ENCODE data around the gene SEPHS2.
A peak's percentile ranks its signal among the peaks of the same experiment; 100 is the strongest.

SEPHS2 gene

DNA sequence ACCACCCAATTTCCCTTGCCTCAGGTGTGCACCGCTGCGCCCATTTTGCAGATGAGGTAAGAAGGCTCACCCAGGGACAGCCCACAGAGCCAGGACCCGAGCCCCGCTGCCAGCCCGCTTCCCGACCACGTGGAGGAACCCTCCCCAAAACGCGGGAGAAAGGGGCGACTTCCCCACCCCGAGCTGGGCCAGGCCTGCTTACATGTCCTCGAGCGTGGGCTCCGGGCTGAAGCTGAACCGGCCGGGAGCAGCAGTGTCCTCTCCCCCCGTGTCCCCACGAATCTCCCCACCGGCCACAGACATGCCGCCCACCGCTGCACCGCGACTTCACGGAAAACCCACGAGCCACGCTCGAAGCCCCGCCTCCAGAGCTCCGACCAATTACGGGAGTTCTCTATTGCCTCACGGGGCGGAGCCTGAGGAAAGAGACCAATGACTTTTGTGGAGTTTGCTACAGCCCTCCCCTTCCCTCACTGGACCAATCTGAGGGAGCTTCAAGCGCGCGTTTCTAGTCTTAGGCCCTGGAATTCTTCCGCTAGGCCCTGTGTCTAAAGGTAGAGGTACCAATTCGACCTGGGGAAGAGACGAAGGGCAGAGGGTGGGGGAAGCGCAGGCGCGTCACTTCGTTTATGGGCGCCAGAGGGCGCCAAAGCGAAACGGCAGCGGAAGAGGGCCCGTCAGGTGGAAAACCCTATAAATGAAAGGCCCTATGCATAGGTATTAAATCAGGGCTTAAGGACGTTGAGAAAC is 15.8 kb downstream of the SEPHS2 start, which contains the start of gene DCTPP1:
TSS of gene DCTPP1 (minus strand) at position 353 of the 750 bp plus-strand sequence. CDS start at position 303, 50 bp downstream.
- DNase-seq (ENCODE audit: low read depth in 2 of 2) = peak; percentile 95 to 97

DNA sequence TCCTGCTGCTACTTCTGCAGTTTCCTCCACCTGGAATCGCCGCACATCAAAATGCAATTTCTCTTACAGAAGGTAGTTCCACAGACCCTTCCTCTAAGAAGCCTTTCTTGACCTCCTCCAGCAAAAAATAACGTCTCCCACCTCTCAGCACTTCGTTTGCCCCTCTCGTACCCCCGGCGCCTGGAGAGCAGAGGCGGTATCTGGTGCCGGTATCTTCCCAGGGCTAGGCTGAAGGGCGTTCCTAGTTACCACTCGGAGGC is 16.3 kb downstream of the SEPHS2 start:
- no peak for DNase-seq (ENCODE audit: low read depth in 2 of 2)

DNA sequence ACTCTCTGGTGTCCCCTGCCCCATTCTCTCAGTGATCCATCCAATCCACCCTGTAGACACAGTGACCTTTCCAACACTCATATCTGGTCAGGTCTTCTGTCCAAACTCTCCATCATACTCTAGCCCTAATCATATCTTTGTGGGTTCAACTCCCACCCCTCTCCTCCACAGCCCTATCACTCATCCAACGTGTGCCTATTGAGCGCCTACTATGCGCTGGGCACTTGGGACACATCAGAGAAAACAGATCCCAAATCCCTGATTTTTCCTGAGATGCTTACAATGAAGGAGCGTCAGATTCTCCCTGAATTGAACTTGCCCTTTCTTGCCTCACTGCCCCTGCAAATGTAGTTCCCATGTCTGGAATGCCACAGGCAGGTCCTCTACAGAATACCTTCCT is 17.6 kb downstream of the SEPHS2 start:
- DNase-seq (ENCODE audit: low read depth in 2 of 2) = no peak

DNA sequence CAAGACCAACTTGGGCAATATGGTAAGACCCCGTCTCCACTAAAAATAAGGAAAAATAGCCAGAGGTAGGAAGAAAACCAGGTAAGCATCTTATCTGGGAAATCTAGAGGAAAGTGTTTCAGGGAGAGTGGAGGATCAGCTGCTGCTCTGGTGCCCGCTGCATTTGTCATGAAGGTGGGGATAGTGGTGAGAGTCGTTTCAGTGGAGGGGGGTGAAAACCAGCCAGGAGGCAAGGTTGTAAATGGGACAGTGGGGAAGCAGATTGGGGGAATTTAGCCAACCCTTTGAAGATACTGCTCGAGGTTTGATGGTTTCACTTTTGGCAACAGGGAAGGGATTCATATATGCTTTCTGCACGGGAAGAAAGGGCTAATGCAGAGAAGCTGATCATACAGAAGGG is 24.7 kb downstream of the SEPHS2 start:
- DNase-seq (ENCODE audit: low read depth in 2 of 2) = no peak

DNA sequence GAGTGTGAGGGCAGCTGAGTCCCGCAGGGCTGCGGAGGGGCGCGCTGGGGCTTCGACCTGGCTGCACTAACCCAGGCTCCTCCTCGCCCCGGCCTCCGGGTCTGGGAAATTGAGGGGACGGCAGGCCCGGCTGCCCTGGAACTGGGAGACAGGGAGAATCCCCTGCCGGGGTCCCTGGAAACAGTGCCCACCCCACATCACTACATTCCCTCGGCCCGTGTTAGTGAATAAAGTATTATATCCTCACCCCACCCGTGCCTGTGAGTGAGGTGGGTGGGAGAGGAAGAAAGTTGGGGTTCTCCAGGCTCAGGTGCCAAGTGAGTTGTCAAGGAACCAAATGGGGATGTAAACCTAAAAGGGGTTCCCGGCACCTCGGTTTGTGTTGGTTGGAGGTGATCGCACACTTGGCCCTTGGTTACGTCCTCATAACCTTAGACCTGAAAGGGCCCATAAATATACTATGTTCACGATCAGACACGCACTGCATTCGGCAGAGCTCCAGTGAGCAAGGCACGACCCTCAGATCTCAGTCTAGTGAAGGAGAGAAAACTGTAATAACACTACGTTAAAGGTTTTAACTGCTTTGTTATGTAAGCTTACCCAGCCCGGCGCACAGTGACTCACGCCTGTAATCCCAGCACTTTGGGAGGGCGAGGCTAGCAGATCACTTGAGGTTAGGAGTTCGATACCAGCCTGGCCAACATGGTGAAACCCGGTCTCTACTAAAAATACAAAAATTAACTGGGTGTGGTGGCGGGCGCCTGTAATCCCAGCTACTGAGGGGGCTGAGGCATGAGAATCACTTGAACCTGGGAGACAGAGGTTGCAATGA is 27.1 kb downstream of the SEPHS2 start:
- no peak for DNase-seq (ENCODE audit: low read depth in 2 of 2)

DNA sequence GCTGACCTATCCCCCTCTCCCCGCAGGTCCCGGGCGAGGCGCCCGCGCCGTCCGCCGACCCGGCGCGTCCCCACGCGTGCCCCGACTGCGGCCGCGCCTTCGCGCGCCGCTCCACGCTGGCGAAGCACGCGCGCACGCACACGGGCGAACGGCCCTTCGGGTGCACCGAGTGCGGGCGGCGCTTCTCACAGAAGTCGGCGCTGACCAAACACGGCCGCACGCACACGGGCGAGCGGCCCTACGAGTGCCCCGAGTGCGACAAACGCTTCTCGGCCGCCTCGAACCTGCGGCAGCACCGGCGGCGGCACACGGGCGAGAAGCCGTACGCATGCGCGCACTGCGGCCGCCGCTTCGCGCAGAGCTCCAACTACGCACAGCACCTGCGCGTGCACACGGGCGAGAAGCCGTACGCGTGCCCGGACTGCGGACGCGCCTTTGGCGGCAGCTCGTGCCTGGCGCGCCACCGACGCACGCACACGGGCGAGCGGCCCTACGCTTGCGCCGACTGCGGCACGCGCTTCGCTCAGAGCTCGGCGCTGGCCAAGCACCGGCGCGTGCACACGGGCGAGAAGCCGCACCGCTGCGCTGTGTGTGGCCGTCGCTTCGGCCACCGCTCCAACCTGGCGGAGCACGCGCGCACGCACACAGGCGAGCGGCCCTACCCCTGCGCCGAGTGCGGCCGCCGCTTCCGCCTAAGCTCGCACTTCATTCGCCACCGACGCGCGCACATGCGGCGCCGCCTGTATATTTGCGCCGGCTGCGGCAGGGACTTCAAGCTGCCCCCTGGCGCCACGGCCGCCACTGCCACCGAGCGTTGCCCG is 27.9 kb downstream of the SEPHS2 start:
- peak; percentile 72 to 89 for DNase-seq (ENCODE audit: low read depth in 2 of 2)

DNA sequence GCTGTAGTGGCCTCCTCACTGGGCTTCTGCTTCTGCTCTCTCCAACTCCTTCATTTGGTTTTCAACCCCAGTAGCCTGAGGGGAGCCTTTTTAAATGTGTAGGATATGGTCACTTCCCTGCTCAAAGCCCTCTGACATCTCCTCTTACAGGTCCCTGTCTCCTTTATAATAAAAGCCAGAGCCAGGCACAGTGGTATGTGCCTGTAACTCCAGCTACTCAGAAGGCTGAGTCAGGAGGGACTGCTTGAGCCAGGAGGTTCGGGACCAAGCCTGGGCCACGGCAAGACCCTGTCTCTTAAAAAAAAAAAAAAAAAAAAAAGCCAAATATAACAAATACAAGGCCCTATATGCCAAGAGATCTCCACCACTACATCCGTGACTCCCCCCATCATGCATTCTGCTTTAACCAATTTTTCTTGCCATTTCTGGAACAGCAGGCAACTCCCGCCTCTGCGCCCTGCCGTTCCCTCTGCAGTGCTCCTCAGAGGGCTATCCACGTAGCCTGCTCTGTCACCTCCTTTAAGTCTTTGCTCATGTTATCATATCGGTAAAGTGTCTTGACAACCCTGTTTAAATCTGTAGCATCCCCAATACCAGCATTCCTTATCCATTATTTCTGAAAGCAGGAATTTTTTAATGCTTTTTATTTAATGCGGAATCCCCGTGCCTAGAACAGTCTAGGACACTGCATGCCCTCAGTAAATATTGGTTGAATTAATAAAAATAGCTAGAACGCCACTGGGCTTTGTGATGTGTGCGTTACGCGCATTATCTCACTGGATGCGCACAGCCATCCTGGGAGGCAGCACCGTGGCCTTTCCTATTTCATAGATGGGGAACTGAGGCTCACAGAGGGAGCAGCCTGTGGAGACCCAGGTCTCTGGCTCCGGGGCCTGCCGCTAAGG is 28.8 kb downstream of the SEPHS2 start:
- DNase-seq (ENCODE audit: low read depth in 2 of 2) = no peak

DNA sequence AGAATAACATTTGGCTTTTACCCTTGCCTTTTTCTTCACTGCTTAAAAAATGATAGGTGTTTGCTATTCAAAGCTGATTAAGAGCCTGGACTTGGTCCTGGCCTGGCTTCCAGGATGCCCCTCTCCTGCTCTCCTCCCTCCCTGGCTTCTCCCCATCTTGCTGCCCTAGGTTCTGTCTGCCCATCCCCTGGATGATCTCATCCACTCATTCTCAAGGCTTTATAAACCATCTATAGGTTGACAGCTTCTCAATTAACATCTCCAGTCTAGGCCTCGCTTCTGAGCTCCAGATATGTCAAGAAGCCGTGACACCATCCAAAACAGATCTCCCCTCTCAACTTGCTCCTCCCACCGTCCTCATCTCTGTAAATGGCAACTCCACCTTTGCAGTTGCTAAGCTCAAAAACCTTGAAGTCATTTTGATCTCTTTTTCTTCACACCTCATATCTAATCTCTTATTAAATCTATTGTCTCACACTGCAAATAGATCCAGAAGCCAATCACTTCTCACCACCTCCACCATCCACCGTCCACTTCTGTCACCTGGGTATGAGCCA is 29.5 kb downstream of the SEPHS2 start:
- no peak for DNase-seq (ENCODE audit: low read depth in 2 of 2)

DNA sequence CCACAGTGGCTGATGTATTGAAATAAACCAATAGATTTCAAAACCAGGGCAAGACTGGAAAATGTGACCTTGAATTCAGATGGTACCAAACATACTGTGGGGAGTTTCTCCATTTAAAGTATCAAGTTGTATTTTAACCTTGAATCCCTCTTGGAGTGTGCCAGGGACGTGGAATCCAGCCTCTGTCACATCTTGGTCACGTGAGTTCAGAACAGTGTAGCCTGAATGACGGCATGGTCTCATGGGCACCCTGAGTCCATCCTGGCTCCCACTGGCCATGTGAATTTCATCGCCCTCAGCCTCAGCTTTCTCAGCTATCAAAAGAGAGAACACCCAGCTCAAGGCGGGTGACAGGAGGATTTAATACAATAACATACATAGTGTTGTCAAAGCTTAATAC is 31.5 kb downstream of the SEPHS2 start:
- DNase-seq (ENCODE audit: low read depth in 2 of 2) = no peak

DNA sequence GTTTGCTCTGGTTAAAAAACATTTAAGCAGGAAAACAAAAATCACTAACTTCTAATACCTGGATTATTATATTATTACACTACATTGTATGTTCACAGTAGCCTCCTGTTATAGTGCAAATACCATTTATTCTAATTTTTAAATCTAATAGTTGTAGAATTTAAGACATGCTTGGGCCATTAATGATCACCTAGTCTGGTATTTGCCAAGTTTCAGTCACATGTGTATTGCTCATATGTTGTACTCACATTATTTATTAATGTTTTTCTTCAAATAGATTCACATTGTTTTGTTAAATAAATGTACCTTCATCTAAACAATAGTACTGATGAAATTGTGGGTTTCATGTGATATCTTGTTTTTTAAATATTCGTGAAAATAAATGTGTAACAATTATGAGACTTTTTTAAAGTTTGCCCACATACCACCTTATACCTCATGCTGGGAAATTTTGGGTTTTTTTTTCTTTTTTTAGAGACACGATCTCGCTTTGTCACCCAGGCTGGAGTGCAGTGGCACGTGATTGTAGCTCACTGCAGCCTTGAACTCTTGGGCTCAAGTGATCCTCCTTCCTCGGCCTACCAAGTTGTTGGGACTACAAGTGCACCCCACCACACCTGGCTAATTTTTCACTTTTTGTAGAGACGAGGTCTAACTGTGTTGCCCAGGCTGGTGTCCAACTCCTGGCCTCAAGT is 32.4 kb downstream of the SEPHS2 start:
- DNase-seq (ENCODE audit: low read depth in 2 of 2) = no peak

DNA sequence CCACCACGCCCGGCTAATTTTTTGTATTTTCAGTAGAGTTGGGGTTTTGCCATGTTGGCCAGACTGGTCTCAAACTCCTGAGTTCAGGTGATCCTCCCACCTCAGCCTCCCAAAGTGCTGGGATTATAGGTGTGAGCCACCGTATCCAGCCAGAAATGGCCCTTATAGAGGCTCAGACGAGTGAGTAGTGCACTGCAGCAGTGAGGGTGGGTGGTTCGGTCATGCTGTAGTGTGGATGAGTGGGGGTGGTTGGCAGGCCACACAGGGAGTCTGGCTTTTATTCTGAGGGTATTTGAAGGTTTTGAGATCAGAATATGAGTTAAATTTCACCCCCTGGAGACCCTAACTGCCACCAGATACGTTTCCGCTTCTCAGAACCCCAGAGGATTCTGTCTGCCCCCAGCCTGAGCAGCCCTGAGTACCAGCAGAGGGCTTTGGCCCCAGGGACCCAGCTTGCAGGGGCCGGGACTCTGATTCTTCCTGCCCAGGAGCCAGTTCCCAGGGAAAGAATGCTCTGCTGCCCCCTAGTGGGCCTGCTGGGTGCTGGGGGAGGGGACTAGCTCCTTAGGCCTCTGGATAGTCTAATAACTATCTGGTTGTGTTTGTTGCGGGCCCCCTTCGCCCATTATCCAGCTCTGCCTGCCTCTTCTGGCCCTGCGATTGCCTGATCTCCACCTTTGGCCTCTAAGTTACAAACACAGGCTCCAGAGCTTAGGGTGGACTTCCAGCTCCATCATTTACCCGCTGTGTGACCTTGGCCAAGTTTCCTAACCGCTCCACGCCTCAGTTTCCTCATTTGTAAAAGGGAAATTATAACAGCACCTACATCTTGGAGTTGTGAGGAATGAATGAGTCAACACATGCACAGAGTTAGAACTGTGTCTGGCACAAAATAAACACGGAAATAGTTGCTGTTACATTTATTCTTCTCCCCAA is 36.3 kb downstream of the SEPHS2 start:
- DNase-seq (ENCODE audit: low read depth in 2 of 2) = peak; percentile 80 to 86

DNA sequence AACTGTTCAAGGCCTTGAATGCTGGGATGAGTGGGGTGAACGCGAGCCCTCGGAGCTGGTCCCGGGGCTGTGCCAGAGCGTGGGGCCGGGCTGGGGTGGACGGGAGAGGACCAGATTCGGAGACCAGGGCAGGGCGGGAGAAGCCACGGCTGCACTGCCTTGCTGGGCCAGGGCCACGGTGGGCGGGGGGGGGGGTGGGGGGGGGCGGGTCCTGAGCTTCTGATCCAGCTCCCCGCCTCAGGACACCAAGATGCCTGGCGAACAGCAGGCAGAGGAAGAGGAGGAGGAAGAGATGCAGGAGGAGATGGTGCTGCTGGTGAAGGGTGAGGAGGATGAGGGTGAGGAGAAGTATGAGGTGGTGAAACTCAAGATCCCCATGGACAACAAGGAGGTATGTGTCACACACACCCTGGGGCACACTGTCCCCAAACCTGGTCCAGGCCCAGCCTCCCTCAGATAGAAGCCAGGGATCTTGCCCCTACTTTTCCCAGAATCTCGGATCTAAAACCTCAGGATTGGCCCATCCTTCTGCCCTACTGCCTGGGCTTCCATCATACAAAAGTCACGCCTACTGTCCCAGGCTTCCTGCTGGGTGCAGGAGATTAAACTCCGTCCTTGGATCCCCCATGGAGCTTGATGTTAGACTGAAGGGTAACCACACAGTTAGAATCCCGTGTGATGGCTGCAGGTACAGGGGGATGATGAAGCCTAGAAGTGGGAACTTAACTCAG is 37.7 kb downstream of the SEPHS2 start:
- DNase-seq (ENCODE audit: low read depth in 2 of 2) = no peak

DNA sequence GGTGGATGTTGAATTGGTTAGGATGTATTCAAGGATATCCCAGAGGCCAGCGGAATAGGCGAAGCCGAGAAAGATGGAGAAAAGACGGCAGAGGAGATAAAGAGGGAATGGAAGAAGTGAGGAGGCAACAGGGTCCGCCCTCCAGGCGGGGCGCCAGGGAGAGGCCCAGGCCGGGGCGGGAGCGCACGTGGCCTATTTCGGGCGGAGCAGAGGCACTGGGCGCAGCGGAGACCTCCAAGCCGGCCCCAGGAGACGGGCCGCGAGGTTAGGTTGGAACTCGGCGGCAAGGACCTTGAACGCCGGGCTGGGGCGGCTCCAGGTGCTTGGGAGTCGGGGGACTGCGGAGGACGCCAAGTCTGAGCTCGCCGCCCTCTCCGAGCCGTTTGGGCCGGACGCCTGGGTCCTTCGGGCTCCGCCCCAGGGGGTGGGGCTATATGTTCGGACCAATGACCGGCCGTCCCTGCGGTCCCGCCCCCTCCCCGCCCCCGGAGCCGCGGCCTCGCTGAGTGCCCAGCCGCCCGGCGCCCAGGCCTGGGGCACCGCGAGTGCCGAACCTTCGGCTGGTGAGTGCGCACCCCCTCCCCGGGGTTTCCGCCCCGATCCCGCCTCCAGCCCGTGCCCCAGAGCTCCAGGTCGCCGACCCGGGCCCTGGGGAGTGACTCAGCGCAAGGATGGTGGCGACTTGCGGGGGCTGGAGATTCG is 38.4 kb downstream of the SEPHS2 start, which contains the start of gene ZNF771:
TSS of gene ZNF771 (plus strand) at position 505 of the 702 bp plus-strand sequence. CDS start 448 bp downstream, outside the sequence.
- peak; percentile 70 to 88 for DNase-seq (ENCODE audit: low read depth in 2 of 2)

DNA sequence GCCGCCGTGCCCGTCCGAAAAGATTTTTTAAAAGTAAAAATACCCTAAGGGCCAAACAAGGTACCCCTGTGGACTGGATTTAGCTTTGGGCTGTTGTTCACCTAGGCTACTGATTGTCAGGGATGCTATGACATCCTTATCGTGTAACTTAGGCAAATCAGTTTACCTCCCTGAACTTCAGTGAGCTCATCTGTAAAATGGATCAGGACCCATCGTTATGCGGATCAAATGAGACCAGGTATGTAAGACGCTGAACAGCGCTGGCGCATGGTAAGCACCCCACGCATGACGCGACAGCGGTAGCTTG is 38.9 kb downstream of the SEPHS2 start:
- no peak for DNase-seq (ENCODE audit: low read depth in 2 of 2)

DNA sequence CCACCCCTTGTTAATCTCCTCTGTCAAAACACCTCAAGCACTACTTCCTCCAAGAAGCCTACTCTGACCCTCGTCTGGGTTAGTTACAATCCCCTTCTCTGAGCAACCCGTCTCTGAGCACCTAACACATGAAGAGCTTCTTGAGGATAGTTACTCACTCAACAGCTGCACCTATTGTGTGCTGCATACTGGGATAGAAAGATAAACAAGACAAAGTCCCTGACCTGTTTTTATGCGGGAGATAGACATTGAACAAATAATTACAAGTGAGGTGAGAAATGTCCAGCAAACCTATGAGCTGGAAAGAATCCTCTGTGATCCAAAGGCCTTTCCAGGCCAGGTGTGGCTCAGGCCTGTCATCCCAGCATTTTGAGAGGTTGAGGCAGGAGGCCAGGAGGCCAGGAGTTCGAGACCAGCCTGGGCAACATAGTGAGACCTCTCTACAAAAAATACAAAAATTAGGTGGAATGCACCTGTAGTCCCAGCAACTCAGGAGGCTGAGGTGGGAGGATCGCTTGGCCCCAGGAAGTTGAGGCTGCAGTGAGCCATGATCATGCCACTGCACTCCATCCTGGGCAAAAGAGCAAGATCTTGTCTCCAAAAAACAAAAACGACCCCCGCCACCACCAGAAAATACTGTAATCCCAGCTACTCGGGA is 43.8 kb downstream of the SEPHS2 start:
- DNase-seq (ENCODE audit: low read depth in 2 of 2) = no peak

DNA sequence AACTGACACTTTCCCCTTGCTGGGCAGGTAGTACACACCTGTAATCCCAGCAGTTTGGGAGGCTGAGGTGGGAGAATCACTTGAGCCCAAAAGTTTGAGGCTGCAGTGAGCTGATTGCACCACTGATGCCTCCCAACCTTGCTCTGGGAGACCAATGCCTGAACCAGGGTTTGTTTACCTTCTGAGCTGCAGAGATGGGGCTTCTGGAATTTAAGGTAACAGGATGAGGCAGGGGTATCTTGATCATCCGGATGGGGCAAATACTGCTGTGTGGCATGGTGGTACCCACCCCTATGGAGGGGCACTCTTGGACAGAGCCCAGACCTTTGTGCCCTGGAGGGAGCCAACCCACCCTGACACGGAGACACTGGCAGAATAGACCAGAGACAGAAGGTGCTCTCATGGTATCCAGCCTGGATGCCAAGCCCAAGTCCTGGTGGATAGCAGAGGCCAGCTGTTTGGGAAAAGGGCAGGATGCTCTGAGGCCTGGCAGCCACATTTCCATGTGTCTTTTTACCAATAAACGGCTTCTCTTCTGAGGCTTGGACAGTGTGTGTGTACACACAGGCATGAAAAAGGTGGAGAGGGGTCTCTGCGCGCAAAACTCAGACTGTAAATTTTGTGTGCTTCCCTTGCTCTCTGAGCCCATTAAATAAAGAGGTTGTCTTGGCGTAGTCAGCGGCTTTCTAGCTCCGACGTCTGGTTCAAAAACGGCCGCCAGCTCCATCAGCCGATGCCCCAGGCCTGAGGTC is 46.1 kb downstream of the SEPHS2 start:
- DNase-seq (ENCODE audit: low read depth in 2 of 2) = no peak
